Neural progenitor cell (in vitro differentiated cells): ENCODE measurements around the gene USF2. TPM values are rescaled to one million over a fixed set of nuclear protein-coding genes. Genes with fewer than 3 reads are reported as not detected.
A peak's percentile ranks its signal among the peaks of the same experiment; 100 is the strongest.

Source experiments
- DNase-seq: peaks from one replicate; pipeline ENCODE4 v3.0.0-alpha.2; 2016; ENCODE audit warnings: low spot score
- H2AFZ ChIP-seq: fragments of 200-600 bp; sonication (generic); replicated peaks from 2 replicates; pipeline ENCODE4 v1.6.1; 2016; ENCODE audit warnings: antibody characterized with exemption
- H3F3A ChIP-seq: fragments of 200-600 bp; sonication (generic); 2 replicates; pipeline ENCODE4 v1.6.1; 2016; ENCODE audit warnings: antibody characterized with exemption, low read depth
- H3K27ac ChIP-seq: fragments of 200-600 bp; sonication (generic); 2 replicates; pipeline ENCODE4 v1.5.1; 2016; ENCODE audit warnings: mild to moderate bottlenecking
- H3K27me3 ChIP-seq: fragments of 200-600 bp; sonication (generic); 2 replicates; pipeline ENCODE4 v1.6.1; 2016; ENCODE audit warnings: mild to moderate bottlenecking, moderate library complexity
- H3K36me3 ChIP-seq: fragments of 200-600 bp; sonication (generic); 2 replicates; pipeline ENCODE4 v1.5.1; 2016
- H3K4me1 ChIP-seq: fragments of 200-600 bp; sonication (generic); 2 replicates; pipeline ENCODE4 v1.6.1; 2016; ENCODE audit warnings: mixed run types
- H3K4me2 ChIP-seq: fragments of 200-600 bp; sonication (generic); 2 replicates; pipeline ENCODE4 v1.6.1; 2016
- H3K4me3 ChIP-seq: fragments of 200-600 bp; sonication (generic); 2 replicates; pipeline ENCODE4 v1.5.1; 2016
- H3K79me2 ChIP-seq: fragments of 200-600 bp; sonication (generic); 2 replicates; pipeline ENCODE4 v1.6.1; 2016; ENCODE audit warnings: low read depth
- H3K9ac ChIP-seq: fragments of 200-600 bp; sonication (generic); 2 replicates; pipeline ENCODE4 v1.6.1; 2016
- H3K9me3 ChIP-seq: fragments of 200-600 bp; sonication (generic); 2 replicates; pipeline ENCODE4 v1.5.1; 2016; ENCODE audit warnings: low read depth
- H4K20me1 ChIP-seq: fragments of 200-600 bp; sonication (generic); 2 replicates; pipeline ENCODE4 v1.6.1; 2016; ENCODE audit warnings: low read depth
- H3K27ac Mint-ChIP-seq: 3 replicates; pipeline ENCODE4 v1.8.0; 2021; ENCODE audit warnings: mixed read lengths
- H3K27me3 Mint-ChIP-seq: 2 replicates; pipeline ENCODE4 v1.8.0; 2022; ENCODE audit warnings: low read depth, mild to moderate bottlenecking, inconsistent platforms, moderate library complexity, mixed read lengths; ENCODE audit not compliant: insufficient read depth
- H3K36me3 Mint-ChIP-seq: 3 replicates; pipeline ENCODE4 v1.8.0; 2021; ENCODE audit warnings: mixed read lengths
- H3K4me1 Mint-ChIP-seq: 3 replicates; pipeline ENCODE4 v1.8.0; 2021; ENCODE audit warnings: mixed read lengths
- H3K4me3 Mint-ChIP-seq: 3 replicates; pipeline ENCODE4 v1.8.0; 2021; ENCODE audit warnings: mild to moderate bottlenecking, moderate library complexity, mixed read lengths
- H3K9me3 Mint-ChIP-seq: 3 replicates; pipeline ENCODE4 v1.8.0; 2020; ENCODE audit warnings: mixed read lengths
- CTCF ChIP-seq: fragments of 200-600 bp; sonication (generic); IDR thresholded peaks from 2 replicates; pipeline ENCODE4 v1.5.1; 2017; ENCODE audit warnings: antibody characterized with exemption, mild to moderate bottlenecking
- EZH2 ChIP-seq: fragments of 200-600 bp; sonication (generic); IDR thresholded peaks from 2 replicates; pipeline ENCODE4 v1.6.1; 2017; ENCODE audit warnings: antibody characterized with exemption, mild to moderate bottlenecking, moderate library complexity
- EZH2phosphoT487 ChIP-seq: fragments of 200-600 bp; sonication (generic); IDR thresholded peaks from 2 replicates; pipeline ENCODE4 v1.6.1; 2017; ENCODE audit warnings: antibody characterized with exemption
- total RNA-seq: library from RNA; depleted of rRNA; stranded (reverse); fragments of >200 nt; gene quantifications from 2 replicates; pipeline ENCODE4 v1.2.3, GENCODE V29; 2015; ENCODE audit warnings: low replicate concordance

Gene USF2
- total RNA-seq, 1 donor from 2014 or later, result 46.8 TPM

DNA sequence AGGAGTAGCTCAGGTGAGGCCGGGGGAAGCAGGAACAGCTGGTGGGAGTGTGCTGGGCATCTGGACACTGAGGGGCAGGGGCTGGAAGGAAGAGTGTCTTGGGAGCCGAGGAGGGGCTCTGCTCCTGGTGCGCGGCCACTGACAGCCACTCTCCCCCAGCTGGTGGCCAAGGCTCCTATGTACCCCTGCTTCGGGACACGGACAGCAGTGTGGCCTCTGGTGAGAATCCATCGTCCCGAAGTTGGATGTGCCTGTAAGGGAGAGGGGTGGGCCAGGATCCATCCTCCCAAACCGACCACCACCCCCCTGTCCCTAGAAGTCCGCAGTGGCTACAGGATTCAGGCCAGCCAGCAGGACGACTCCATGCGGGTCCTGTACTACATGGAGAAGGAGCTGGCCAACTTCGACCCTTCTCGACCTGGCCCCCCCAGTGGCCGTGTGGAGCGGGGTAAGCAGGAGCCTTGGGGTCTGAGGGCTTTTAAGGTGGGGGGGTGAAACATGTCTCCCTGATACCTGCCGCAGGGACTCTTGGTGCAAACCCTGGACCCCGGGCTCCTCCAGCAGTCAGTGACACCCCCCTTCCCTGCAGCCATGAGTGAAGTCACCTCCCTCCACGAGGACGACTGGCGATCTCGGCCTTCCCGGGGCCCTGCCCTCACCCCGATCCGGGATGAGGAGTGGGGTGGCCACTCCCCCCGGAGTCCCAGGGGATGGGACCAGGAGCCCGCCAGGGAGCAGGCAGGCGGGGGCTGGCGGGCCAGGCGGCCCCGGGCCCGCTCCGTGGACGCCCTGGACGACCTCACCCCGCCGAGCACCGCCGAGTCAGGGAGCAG lies 2.0 kb upstream of the USF2 start:
- no peaks in the 10 kb centered on the region for H3K9me3 ChIP-seq
- H3K36me3 ChIP-seq, result peaks cover 5% of the 10 kb centered on the region
- peaks cover 29% of the 10 kb centered on the region for H3K79me2 ChIP-seq
- peaks cover 12% of the 10 kb centered on the region for H3K4me1 Mint-ChIP-seq
- H3K27ac ChIP-seq, result no peak overlapping the region
- no peaks in the 10 kb centered on the region for H3K27me3 Mint-ChIP-seq
- H3K9me3 Mint-ChIP-seq, result no peaks in the 10 kb centered on the region
- H3K4me3 ChIP-seq, result peak overlapping the region; percentile 70
- H3K4me2 ChIP-seq, result peak overlapping the region; percentile 90
- H3F3A ChIP-seq, result peaks cover 46% of the 10 kb centered on the region
- no peak overlapping the region for H3K27ac Mint-ChIP-seq
- H3K4me3 Mint-ChIP-seq, result peak overlapping the region; percentile 94
- peaks cover 16% of the 10 kb centered on the region for H3K36me3 Mint-ChIP-seq
- no peaks in the 10 kb centered on the region for H3K27me3 ChIP-seq
- peaks cover 37% of the 10 kb centered on the region for H4K20me1 ChIP-seq
- no peak for DNase-seq
- H3K4me1 ChIP-seq, result no peaks in the 10 kb centered on the region
- no peak overlapping the region for H3K9ac ChIP-seq
- no peak for TF ChIP-seq CTCF
- TF ChIP-seq EZH2phosphoT487, result no peak
- TF ChIP-seq EZH2, result no peak
- H2AFZ ChIP-seq, result no peak overlapping the region

DNA sequence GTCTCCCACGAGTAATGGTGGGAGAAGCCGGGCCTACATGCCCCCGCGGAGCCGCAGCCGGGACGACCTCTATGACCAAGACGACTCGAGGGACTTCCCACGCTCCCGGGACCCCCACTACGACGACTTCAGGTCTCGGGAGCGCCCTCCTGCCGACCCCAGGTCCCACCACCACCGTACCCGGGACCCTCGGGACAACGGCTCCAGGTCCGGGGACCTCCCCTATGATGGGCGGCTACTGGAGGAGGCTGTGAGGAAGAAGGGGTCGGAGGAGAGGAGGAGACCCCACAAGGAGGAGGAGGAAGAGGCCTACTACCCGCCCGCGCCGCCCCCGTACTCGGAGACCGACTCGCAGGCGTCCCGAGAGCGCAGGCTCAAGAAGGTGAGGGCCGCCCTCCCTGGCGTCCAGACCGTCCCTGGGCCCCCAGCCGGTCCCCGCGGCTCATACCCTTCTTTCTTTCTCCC lies 1.4 kb upstream of the USF2 start:
- H3K4me1 Mint-ChIP-seq, result peaks cover 12% of the 10 kb centered on the region
- no peak overlapping the region for H3K9ac ChIP-seq
- TF ChIP-seq EZH2, result no peak
- no peak for TF ChIP-seq CTCF
- no peak for TF ChIP-seq EZH2phosphoT487
- no peak overlapping the region for H3K27ac ChIP-seq
- peak overlapping the region; percentile 94 for H3K4me3 Mint-ChIP-seq
- H3K9me3 ChIP-seq, result no peaks in the 10 kb centered on the region
- peak overlapping the region; percentile 70 for H3K4me3 ChIP-seq
- peaks cover 5% of the 10 kb centered on the region for H3K36me3 ChIP-seq
- H3K4me2 ChIP-seq, result peak overlapping the region; percentile 90
- peaks cover 16% of the 10 kb centered on the region for H3K36me3 Mint-ChIP-seq
- peak overlapping the region; percentile 83 for H3K27ac Mint-ChIP-seq
- no peaks in the 10 kb centered on the region for H3K27me3 ChIP-seq
- H3K27me3 Mint-ChIP-seq, result peaks cover 1% of the 10 kb centered on the region
- no peaks in the 10 kb centered on the region for H3K9me3 Mint-ChIP-seq
- peaks cover 33% of the 10 kb centered on the region for H4K20me1 ChIP-seq
- H3K79me2 ChIP-seq, result peaks cover 29% of the 10 kb centered on the region
- H3K4me1 ChIP-seq, result no peaks in the 10 kb centered on the region
- no peak overlapping the region for H2AFZ ChIP-seq
- H3F3A ChIP-seq, result peaks cover 46% of the 10 kb centered on the region
- DNase-seq, result peak; percentile 49

DNA sequence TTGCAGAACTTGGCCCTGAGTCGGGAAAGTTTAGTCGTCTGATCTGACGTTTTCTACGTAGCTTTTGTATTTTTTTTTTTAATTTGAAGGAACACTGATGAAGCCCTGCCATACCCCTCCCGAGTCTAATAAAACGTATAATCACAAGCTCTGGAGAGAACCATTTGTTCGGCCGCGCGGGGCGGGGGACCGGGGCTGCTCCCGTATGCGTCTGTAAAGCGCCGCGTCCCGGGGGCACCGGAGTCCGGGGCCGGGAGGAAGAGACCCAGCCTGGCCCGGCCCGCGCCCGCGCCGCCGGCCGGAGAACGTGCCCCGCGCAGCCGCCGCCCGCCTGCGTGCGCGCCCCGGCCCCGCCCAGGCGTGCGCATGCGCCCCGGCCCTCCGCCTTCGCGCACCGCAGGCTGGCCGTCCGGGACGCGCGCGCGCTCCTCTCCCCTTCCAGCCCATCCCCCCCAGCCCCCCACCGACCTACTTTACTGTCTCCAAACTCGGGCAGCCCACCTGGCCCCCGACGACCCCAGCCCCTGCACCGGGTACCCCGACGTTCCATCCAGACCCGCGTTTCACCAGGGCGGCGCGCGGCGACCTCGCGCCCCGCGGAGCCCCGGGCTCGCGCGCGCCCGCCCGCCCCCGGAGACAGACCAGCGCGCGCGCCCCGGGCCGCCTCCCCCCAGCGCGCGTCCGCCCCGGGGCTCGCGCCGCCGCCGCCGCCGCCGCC lies 785 bp upstream of the USF2 start:
- TF ChIP-seq EZH2, result no peak
- TF ChIP-seq EZH2phosphoT487, result no peak
- no peak for TF ChIP-seq CTCF
- H3K27ac Mint-ChIP-seq, result peak overlapping the region; percentile 83
- H3K4me2 ChIP-seq, result peak overlapping the region; percentile 90
- H3K36me3 Mint-ChIP-seq, result peaks cover 17% of the 10 kb centered on the region
- no peaks in the 10 kb centered on the region for H3K27me3 ChIP-seq
- DNase-seq, result peak; percentile 89
- H4K20me1 ChIP-seq, result peaks cover 28% of the 10 kb centered on the region
- peaks cover 29% of the 10 kb centered on the region for H3K79me2 ChIP-seq
- H3K4me1 Mint-ChIP-seq, result peaks cover 13% of the 10 kb centered on the region
- no peak overlapping the region for H3K27ac ChIP-seq
- peaks cover 41% of the 10 kb centered on the region for H3F3A ChIP-seq
- H3K36me3 ChIP-seq, result peaks cover 5% of the 10 kb centered on the region
- no peaks in the 10 kb centered on the region for H3K4me1 ChIP-seq
- no peaks in the 10 kb centered on the region for H3K9me3 ChIP-seq
- H3K9me3 Mint-ChIP-seq, result no peaks in the 10 kb centered on the region
- H3K9ac ChIP-seq, result no peak overlapping the region
- H3K4me3 ChIP-seq, result peak overlapping the region; percentile 70
- H3K4me3 Mint-ChIP-seq, result peak overlapping the region; percentile 94
- peaks cover 2% of the 10 kb centered on the region for H3K27me3 Mint-ChIP-seq
- no peak overlapping the region for H2AFZ ChIP-seq
